ENCODE data around the gene JPH4.

DNA sequence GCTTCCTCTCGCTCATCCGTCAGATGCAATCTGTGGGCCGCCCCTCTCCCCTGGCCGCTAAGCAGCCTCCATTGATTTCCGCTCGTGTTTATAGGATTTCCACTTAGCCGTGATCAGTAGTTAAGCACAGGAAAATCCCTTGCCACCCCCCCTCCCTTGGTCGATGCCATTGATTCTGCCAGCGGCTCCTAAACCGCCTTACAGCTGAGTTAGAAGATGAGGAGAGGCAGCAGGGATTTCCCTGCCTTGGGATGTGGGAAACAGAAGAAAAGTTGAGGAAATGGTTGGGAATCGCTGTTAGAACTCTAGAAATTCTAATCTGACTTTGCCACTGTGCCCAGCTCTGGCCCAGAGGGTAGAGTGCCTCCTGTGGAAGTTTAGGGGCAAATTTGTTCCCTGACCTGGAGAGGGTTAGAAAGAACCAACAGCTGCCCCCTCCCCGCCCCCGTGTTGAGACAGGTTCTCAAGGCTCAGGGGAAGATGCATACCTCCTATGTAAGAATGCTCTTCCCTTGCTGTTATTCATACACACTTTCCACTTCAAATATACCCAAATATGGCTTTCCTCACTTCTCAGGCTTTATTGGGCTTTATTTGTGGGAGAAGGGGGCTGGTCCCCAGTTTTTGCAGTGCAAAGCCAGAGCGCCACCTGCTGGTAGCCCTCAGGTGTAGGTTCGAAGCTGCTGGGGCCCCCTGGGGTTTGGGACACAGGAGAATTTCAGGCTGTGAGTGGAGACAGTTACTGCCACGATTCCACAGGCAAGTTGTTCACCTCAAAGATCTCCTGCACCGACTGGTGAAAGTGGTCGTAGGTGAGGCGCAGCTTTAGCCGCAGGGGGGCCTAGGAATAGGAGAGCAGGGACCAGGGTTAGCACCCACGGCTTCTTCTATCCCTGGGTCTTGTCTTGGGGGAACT, 19.3 kb downstream of the JPH4 start:
- TF ChIP-seq, protein P1, sequence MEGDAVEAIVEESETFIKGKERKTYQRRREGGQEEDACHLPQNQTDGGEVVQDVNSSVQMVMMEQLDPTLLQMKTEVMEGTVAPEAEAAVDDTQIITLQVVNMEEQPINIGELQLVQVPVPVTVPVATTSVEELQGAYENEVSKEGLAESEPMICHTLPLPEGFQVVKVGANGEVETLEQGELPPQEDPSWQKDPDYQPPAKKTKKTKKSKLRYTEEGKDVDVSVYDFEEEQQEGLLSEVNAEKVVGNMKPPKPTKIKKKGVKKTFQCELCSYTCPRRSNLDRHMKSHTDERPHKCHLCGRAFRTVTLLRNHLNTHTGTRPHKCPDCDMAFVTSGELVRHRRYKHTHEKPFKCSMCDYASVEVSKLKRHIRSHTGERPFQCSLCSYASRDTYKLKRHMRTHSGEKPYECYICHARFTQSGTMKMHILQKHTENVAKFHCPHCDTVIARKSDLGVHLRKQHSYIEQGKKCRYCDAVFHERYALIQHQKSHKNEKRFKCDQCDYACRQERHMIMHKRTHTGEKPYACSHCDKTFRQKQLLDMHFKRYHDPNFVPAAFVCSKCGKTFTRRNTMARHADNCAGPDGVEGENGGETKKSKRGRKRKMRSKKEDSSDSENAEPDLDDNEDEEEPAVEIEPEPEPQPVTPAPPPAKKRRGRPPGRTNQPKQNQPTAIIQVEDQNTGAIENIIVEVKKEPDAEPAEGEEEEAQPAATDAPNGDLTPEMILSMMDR (IDR thresholded peaks at IDR 0.05), result peak in 5 of 7 experiments; percentile 34 to 85 (median 76)
- TF ChIP-seq POLR2A (IDR thresholded peaks at IDR 0.05), result no peak
- TF ChIP-seq EP300 (IDR thresholded peaks at IDR 0.05), result no peak
- TF ChIP-seq POLR2AphosphoS5 (IDR thresholded peaks at IDR 0.05), result no peak

Data from stomach (tissue), 4 donors.